HepG2 (cell line): Measurements from ENCODE around the gene MYO16. TPM values are rescaled to one million over a fixed set of nuclear protein-coding genes. Genes with fewer than 3 reads are reported as not detected.

Source experiments
- ATAC-seq: fragments of 200-7000 bp; cut with Tn5 transposase; 3 replicates; pipeline ENCODE4 v1.9.1; 2020; ENCODE audit warnings: mild to moderate bottlenecking, moderate library complexity
- BruUV-seq: library from RNA; stranded (reverse); fragments of 400-500 nt; replicated peaks from 2 replicates; lab custom pipeline; 2021; lab: Mats Ljungman, UMichigan
- CTCF ChIA-PET: fragments of 300-600 bp; formaldehyde crosslinking; extraction: SDS; loops from one replicate; lab custom pipeline; 2021; ENCODE audit warnings: low total read pairs, inconsistent platforms, low intra/inter-chr PET ratio; lab: Yijun Ruan, JAX
- POLR2A ChIA-PET: fragments of 350-600 bp; sonication (Branson Sonifier 250); formaldehyde crosslinking; loops from one replicate; lab custom pipeline; 2020; ENCODE audit warnings: antibody characterized with exemption, inconsistent platforms; lab: Yijun Ruan, JAX
- DNase-seq: peaks from one replicate; pipeline ENCODE4 v3.0.0-alpha.2; 2015; ENCODE audit warnings: low spot score
- FAIRE-seq: peaks from 3 replicates; lab custom pipeline; 2011; peaks lifted over from hg19 to GRCh38; lab: Jason Lieb, UNC
- H2AFZ ChIP-seq: one replicate; pipeline ENCODE4 v1.6.1; 2011; ENCODE audit warnings: low read length, inconsistent platforms
- H3K27ac ChIP-seq: fragments of 300-600 bp; 3 replicates; pipeline ENCODE4 v1.8.0; 2011; ENCODE audit warnings: mixed run types, mild to moderate bottlenecking, mixed read lengths, low read length, inconsistent platforms; ENCODE audit not compliant: insufficient read depth; ENCODE audit errors: extremely low read length
- H3K27me3 ChIP-seq, 2 experiments: fragments of 200-600 bp in 1 of 2; 2 replicates in 1 of 2; 3 replicates in 1 of 2; pipeline versions ENCODE4 v1.6.0 to v1.8.0; 2011; ENCODE audit warnings: low read length in 2 of 2, mild to moderate bottlenecking in 2 of 2, moderate library complexity in 2 of 2, inconsistent platforms in 1 of 2; ENCODE audit not compliant: insufficient read depth in 2 of 2, control insufficient read depth in 1 of 2
- H3K36me3 ChIP-seq, 2 experiments: fragments of 200-600 bp in 1 of 2; replicated peaks in 1 of 2; 2 replicates in 1 of 2; 3 replicates in 1 of 2; pipeline versions ENCODE4 v1.5.1 to v1.8.0; 2011; ENCODE audit warnings: low read length in 2 of 2, inconsistent platforms in 1 of 2; ENCODE audit not compliant: insufficient read depth in 2 of 2, control insufficient read depth in 1 of 2
- H3K4me1 ChIP-seq: 2 replicates; pipeline ENCODE4 v1.5.1; 2012; ENCODE audit warnings: low read length, inconsistent platforms; ENCODE audit not compliant: insufficient read depth
- H3K4me2 ChIP-seq: 2 replicates; pipeline ENCODE4 v1.6.0; 2011; ENCODE audit warnings: low read depth, low read length, inconsistent platforms
- H3K4me3 ChIP-seq, 3 experiments: fragments of 200-600 bp in 1 of 3; sonication (generic), shearing (Covaris generic) in 1 of 3; replicated peaks in 1 of 3; 2 replicates each; pipeline ENCODE4 v1.5.1; 2011 to 2016; ENCODE audit warnings: low read length in 3 of 3, inconsistent platforms in 2 of 3, low read depth in 2 of 3, mild to moderate bottlenecking in 2 of 3, control low read depth in 1 of 3, mixed read lengths in 1 of 3; ENCODE audit not compliant: insufficient read depth in 1 of 3
- H3K79me2 ChIP-seq: one replicate; pipeline ENCODE4 v1.6.1; 2011; ENCODE audit warnings: low read length, inconsistent platforms; ENCODE audit not compliant: insufficient read depth
- H3K9ac ChIP-seq: 2 replicates; pipeline ENCODE4 v1.6.0; 2011; ENCODE audit warnings: mild to moderate bottlenecking, low read depth, low read length, inconsistent platforms; ENCODE audit not compliant: insufficient read depth
- H3K9me3 ChIP-seq: 2 replicates; pipeline ENCODE4 v1.5.1; 2012; ENCODE audit warnings: mild to moderate bottlenecking, low read length
- H4K20me1 ChIP-seq: 2 replicates; pipeline ENCODE4 v1.6.0; 2011; ENCODE audit warnings: inconsistent platforms, mild to moderate bottlenecking, low read length, moderate library complexity; ENCODE audit not compliant: insufficient read depth
- AGO2 ChIP-seq: fragments of 200-400 bp; formaldehyde crosslinking; optimal IDR thresholded peaks from 2 replicates; pipeline ENCODE3; 2017; ENCODE audit warnings: mild to moderate bottlenecking, low read depth, low read length, moderate library complexity
- ATF1 ChIP-seq: IDR thresholded peaks from 2 replicates; pipeline ENCODE4 v1.6.1; 2016; ENCODE audit warnings: mild to moderate bottlenecking, control low read depth
- CC2D1A ChIP-seq: sonication (generic); formaldehyde crosslinking; IDR thresholded peaks from 2 replicates; pipeline ENCODE4 v1.8.1; 2023; ENCODE audit warnings: mild to moderate bottlenecking, missing genetic modification reagents
- ELF1 ChIP-seq: sonication (generic); formaldehyde crosslinking; IDR thresholded peaks from 2 replicates; pipeline ENCODE4 v1.4.0; 2020; ENCODE audit warnings: missing genetic modification reagents
- HINFP ChIP-seq: sonication (generic); formaldehyde crosslinking; IDR thresholded peaks from 2 replicates; pipeline ENCODE4 v1.4.0; 2020; ENCODE audit warnings: low read depth, mild to moderate bottlenecking, missing genetic modification reagents
- HOMEZ ChIP-seq: IDR thresholded peaks from 2 replicates; pipeline ENCODE4 v1.6.1; 2016; ENCODE audit warnings: low read depth
- KDM6A ChIP-seq: IDR thresholded peaks from 2 replicates; pipeline ENCODE4 v1.6.1; 2016; ENCODE audit warnings: low read depth
- KLF13 ChIP-seq: sonication (generic); formaldehyde crosslinking; IDR thresholded peaks from 2 replicates; pipeline ENCODE4 v1.4.0; 2020; ENCODE audit warnings: mild to moderate bottlenecking, missing genetic modification reagents
- NR3C1 ChIP-seq: sonication (generic); formaldehyde crosslinking; IDR thresholded peaks from 2 replicates; pipeline ENCODE4 v1.4.0; 2020; ENCODE audit warnings: missing genetic modification reagents
- ZMYM4 ChIP-seq: sonication (generic); formaldehyde crosslinking; IDR thresholded peaks from 2 replicates; pipeline ENCODE4 v1.8.1; 2023; ENCODE audit warnings: mild to moderate bottlenecking, missing genetic modification reagents
- ZNF225 ChIP-seq: sonication (generic); formaldehyde crosslinking; IDR thresholded peaks from 2 replicates; pipeline ENCODE4 v1.4.0; 2020; ENCODE audit warnings: mild to moderate bottlenecking, missing genetic modification reagents
- ZNF3 ChIP-seq: IDR thresholded peaks from 2 replicates; pipeline ENCODE4 v1.7.0; 2017; ENCODE audit warnings: inconsistent platforms
- ZNF484 ChIP-seq: sonication (generic); formaldehyde crosslinking; IDR thresholded peaks from 2 replicates; pipeline ENCODE4 v1.5.1; 2020; ENCODE audit warnings: mild to moderate bottlenecking, low read depth, missing genetic modification reagents, borderline replicate concordance
- ZNF543 ChIP-seq: sonication (generic); formaldehyde crosslinking; IDR thresholded peaks from 2 replicates; pipeline ENCODE4 v1.4.0; 2020; ENCODE audit warnings: mild to moderate bottlenecking, missing genetic modification reagents
- ZNF83 ChIP-seq: sonication (generic); formaldehyde crosslinking; IDR thresholded peaks from 2 replicates; pipeline ENCODE4 v1.4.0; 2020; ENCODE audit warnings: missing genetic modification reagents, mild to moderate bottlenecking, borderline replicate concordance
- ZNF891 ChIP-seq: sonication (generic); formaldehyde crosslinking; IDR thresholded peaks from 2 replicates; pipeline ENCODE4 v1.5.0; 2020; ENCODE audit warnings: mild to moderate bottlenecking, missing genetic modification reagents
- ZSCAN30 ChIP-seq: sonication (generic); formaldehyde crosslinking; IDR thresholded peaks from 2 replicates; pipeline ENCODE4 v1.5.0; 2020; ENCODE audit warnings: mild to moderate bottlenecking, missing genetic modification reagents
- WGBS: methylation state at CpG from one replicate; pipeline ENCODE4 v1.1.6; 2017; ENCODE audit warnings: low lambda C conversion rate; 5-methylcytosine and 5-hydroxymethylcytosine counted together
- in situ Hi-C: cut with HindIII; loops from 2 replicates; pipeline ENCODE4 v1.10.0; 2017; ENCODE audit warnings: low pct_unique_long_range_greater_than_20kb; ENCODE audit not compliant: extremely low pct_ligation_motif_present
- intact Hi-C: fragments of 100-400 bp; cut with micrococcal nuclease; formaldehyde crosslinking; loops from one replicate; pipeline ENCODE4 v1.10.0; 2022; ENCODE audit not compliant: unreplicated experiment
- polyA plus RNA-seq, 8 experiments: library from polyadenylated mRNA; depleted of rRNA in 3 of 8; stranded (reverse) in 7 of 8; unstranded in 1 of 8; fragments of >200 nt; fragmentation: Illumina TruSeq in 4 of 8; extraction: Trizol in 4 of 8; gene quantifications; 2 replicates each; pipeline versions ENCODE4 v1.2.1 to v1.2.3, GENCODE V29; 2011 to 2016; ENCODE audit warnings: low read depth in 4 of 8, missing spikeins in 1 of 8, mixed read lengths in 1 of 8; ENCODE audit not compliant: insufficient read depth in 1 of 8
- total RNA-seq, 5 experiments: library from RNA; depleted of rRNA; stranded (reverse); fragments of >200 nt; fragmentation: Illumina TruSeq; extraction: Trizol; gene quantifications; 2 replicates each; pipeline ENCODE4 v1.2.3, GENCODE V29; 2016; ENCODE audit warnings: low read depth in 1 of 5
- TF ChIP-seq, protein P1 (sequence below): sonication (generic); formaldehyde crosslinking; IDR thresholded peaks from 2 replicates; pipeline ENCODE4 v1.4.0; 2020; ENCODE audit warnings: missing genetic modification reagents, borderline replicate concordance

MYO16 gene
- total and polyA plus RNA-seq, 2 of the 13 experiments (the other 11 are each of a cell fraction or from before 2014, with no cell fraction given): not detected

- intact Hi-C loops: no loop called here
- FAIRE-seq: no peak
Observed at GRCh38 chr13:109203587-109203986, 574.2 kb downstream of the MYO16 start.

More at GRCh38 chr13:109203587-109203986, 574.2 kb downstream of the MYO16 start:
- ChIA-PET POLR2A (no interaction called here), CTCF (no interaction called here)
- no TSS peak for BruUV-seq
- Histone ChIP-seq H3K9ac (no peak overlapping the region), H2AFZ (no peak overlapping the region), H3K79me2 (no peaks in the 10 kb centered on the region), H3K4me3 (no peak overlapping the region), H3K27me3 (no peaks in the 10 kb centered on the region), H3K4me1 (no peaks in the 10 kb centered on the region), H3K27ac (no peak overlapping the region), H3K9me3 (no peaks in the 10 kb centered on the region; the same call in 1 of the 2 replicates), H3K36me3 (no peaks in the 10 kb centered on the region), H4K20me1 (no peaks in the 10 kb centered on the region), H3K4me2 (no peak overlapping the region)
- no peak for TF ChIP-seq ZNF225
- TF ChIP-seq ZNF484 (CRISPR knock-in tag): no peak
- no peak for TF ChIP-seq HINFP (CRISPR knock-in tag)
- no peak for TF ChIP-seq ZNF83 (CRISPR knock-in tag)
- no peak for TF ChIP-seq ELF1 (CRISPR knock-in tag)
- TF ChIP-seq CC2D1A (CRISPR knock-in tag): no peak
- no peak for TF ChIP-seq ZMYM4
- TF ChIP-seq ZSCAN30 (CRISPR knock-in tag): no peak
- no peak for TF ChIP-seq KLF13
- no peak for TF ChIP-seq ATF1 (CRISPR knock-in tag)
- no peak for TF ChIP-seq KDM6A (CRISPR knock-in tag)
- no peak for TF ChIP-seq HOMEZ (CRISPR knock-in tag)
- TF ChIP-seq ZNF3 (CRISPR knock-in tag): no peak
- TF ChIP-seq AGO2: no peak
- TF ChIP-seq ZNF543 (CRISPR knock-in tag): no peak
- TF ChIP-seq ZNF891: no peak
- TF ChIP-seq, protein P1, sequence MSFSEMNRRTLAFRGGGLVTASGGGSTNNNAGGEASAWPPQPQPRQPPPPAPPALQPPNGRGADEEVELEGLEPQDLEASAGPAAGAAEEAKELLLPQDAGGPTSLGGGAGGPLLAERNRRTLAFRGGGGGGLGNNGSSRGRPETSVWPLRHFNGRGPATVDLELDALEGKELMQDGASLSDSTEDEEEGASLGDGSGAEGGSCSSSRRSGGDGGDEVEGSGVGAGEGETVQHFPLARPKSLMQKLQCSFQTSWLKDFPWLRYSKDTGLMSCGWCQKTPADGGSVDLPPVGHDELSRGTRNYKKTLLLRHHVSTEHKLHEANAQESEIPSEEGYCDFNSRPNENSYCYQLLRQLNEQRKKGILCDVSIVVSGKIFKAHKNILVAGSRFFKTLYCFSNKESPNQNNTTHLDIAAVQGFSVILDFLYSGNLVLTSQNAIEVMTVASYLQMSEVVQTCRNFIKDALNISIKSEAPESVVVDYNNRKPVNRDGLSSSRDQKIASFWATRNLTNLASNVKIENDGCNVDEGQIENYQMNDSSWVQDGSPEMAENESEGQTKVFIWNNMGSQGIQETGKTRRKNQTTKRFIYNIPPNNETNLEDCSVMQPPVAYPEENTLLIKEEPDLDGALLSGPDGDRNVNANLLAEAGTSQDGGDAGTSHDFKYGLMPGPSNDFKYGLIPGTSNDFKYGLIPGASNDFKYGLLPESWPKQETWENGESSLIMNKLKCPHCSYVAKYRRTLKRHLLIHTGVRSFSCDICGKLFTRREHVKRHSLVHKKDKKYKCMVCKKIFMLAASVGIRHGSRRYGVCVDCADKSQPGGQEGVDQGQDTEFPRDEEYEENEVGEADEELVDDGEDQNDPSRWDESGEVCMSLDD: no peak
- TF ChIP-seq NR3C1 (CRISPR knock-in tag): no peak
- DNase-seq (no peak), ATAC-seq (no peak)
- in situ Hi-C loops: no loop called here
- 36% methylated on average over 3 of the region's 3 CpGs for WGBS
